ENCODE measurements around the gene HCN4.

GRCh38 chr15:73368301-73369136 is at the start of gene HCN4:
- peak in 1 of 2 experiments; percentile 44; a peak in 2 of 3 replicates for TF ChIP-seq POLR2A (IDR thresholded peaks at IDR 0.05; ENCODE audit: control extremely low read depth in 1 of 2, low read depth in 2 of 2, low read length in 2 of 2)
- 0 out of 4 replicates have a peak, but pooled peaks of 1 of the 3 experiments have one; percentile 4 for TF ChIP-seq CTCF (IDR thresholded peaks at IDR 0.05; ENCODE audit: control extremely low read depth in 1 of 3, insufficient read depth in 1 of 3, low read depth in 1 of 3, low read length in 3 of 3)
- TF ChIP-seq TCF12 (IDR thresholded peaks at IDR 0.05; ENCODE audit: low read depth, low read length): no peak
- no peak for TF ChIP-seq ZNF274 (IDR thresholded peaks at IDR 0.05; ENCODE audit: borderline replicate concordance, extremely low read depth, low read length)
- no peak for TF ChIP-seq E2F6 (IDR thresholded peaks at IDR 0.05)
- TF ChIP-seq GABPA (IDR thresholded peaks at IDR 0.05; ENCODE audit: borderline replicate concordance, insufficient read depth, low read length): no peak; the same call in 1 of the 2 replicates
- TF ChIP-seq YY1 (IDR thresholded peaks at IDR 0.05; ENCODE audit: low read depth, low read length): peak; percentile 40; the same call in 1 of the 2 replicates
- no peak for TF ChIP-seq HDAC2 (IDR thresholded peaks at IDR 0.05; ENCODE audit: borderline replicate concordance in 1 of 2, low read depth in 2 of 2, low read length in 2 of 2)
- no peak for TF ChIP-seq EZH2 (IDR thresholded peaks at IDR 0.05; ENCODE audit: low read depth, low read length, severe bottlenecking)
